Stimulated activated CD8-positive, alpha-beta memory T cell treated with anti-CD3 and anti-CD28 coated beads, Interleukin-4, amount 100 ng/mL, for 4 hours (primary cell): ENCODE results near the gene ARHGAP35.
A peak's percentile ranks its signal among the peaks of the same experiment; 100 is the strongest.
"Not testable (repeated sequence)": the region's sequence is repeated elsewhere in the genome, so short reads cannot be mapped to it uniquely, and the experiment has no call there.

ENCODE experiments used
- DNase-seq, 2 donors: peaks; one replicate each; pipeline ENCODE4 v3.0.0-alpha.2; 2020; ENCODE audit warnings: low read depth in 2 of 2, low spot score in 1 of 2

The ARHGAP35 gene

DNA sequence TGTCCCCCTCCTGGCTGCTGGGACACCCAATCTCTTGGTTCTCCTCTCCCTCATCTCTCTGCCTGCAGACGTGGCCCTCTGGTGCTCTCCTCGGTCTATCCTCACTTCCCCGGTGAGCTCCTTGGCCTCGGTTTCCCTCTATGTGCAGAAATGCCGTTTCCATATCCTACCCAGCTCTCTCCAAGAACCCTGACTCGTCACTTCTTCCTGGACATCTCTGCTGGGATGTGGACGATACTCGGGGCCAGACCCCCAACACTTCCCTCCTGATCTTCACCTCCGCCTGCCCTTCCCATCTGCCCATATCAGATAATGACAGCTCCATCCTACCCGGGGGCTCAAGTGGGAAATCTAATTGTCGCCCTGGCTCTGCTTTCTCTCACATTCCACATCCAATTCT, 18.0 kb upstream of the ARHGAP35 start:
- no peak for DNase-seq

DNA sequence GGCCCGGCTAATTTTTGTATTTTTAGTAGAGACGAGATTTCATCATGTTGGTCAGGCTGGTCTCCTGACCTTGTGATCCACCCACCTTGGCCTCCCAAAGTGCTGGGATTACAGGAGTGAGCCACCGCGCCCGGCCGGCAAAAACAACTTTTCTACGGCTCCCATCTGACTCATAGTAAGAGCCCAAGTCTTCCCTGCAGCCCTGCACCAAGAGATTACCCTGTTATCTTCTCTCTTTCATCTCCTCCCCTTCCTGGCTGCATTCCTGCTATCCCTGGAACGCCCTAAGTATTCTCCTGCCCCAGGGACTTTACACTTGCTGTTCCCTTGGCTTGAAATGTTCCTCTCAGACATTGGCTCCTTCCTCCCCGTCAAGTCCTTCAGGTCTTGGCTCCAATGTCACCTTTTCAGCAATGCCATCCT, 16.7 kb upstream of the ARHGAP35 start:
- DNase-seq = no peak

- DNase-seq = no peak
Measured at GRCh38 chr19:46845959-46846459, 14.8 kb upstream of the ARHGAP35 start.

GRCh38 chr19:46847528-46847927, 13.3 kb upstream of the ARHGAP35 start:
- DNase-seq = no peak

GRCh38 chr19:46848389-46848788, 12.4 kb upstream of the ARHGAP35 start:
- no peak for DNase-seq

GRCh38 chr19:46849610-46850009, 11.2 kb upstream of the ARHGAP35 start:
- DNase-seq = no peak

DNA sequence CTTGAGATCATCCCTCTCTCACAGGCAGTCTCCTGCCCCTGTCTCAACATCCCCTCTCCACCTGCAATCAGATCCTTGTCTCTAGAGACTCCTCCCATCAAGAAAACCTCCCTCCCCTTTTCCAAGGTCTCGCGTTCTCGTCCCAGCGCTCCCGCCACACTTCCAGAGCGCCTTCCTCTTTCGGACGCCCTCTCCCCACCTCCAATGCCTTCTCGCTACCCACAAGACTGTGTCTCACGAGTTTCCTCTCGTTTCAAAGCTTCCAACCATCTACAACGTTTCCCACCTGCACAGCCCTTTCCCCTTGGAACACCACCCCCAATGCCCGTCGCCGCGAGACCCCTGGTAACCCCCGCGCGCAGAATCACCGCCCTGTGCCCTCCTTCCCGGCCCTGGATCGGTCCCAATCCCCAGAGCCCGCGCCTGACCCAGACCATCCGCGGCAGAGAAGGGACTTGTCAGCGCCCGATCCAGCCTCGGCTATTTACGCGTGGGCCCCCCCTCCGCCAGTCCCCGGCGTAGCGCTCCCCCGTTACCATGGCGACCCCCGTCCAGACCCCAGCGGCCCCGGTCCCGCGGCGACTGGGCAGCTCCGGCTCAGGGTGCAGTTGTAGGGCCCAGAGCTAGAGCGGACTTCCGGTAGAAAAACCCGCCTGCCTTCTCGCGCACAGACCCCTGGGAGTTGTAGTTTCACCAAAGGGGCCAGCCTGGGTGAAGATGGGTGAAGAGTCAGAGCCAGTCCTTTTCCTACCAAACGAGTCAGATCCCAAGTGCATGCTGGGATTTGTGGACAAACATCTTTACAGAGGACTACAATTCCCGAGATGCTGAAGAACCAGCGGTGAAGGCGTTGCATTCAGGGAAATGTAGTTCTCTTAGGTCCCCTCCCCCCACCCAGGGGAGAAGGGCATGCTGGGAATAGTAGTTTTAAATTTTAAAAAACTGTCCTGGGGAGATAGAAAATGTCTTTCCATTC, 10.3 kb upstream of the ARHGAP35 start, which contains the start of gene AP2S1:
Gene AP2S1 (minus strand): TSS at position 619 of the 976 bp plus-strand sequence. CDS start 80 bp downstream, at position 539.
- DNase-seq = peak; percentile 80 to 81

DNA sequence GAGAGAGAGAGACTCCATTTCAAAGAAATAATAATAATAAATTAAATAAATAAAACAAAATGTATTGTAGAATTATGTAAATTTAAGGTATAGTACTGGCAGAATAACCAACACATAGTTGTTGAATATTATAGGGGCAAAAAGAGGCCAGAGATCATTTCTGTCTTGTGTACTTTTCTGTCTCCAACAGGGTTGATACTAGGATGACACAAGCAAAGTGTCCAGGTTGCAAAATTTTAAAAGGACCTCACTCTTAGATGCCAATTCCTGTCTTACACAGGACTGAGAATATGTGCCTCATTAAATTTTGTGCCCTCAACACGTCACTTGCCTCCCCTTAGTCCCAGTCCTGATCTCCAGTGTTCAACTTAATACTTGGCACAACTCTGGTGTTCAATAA, 8.0 kb upstream of the ARHGAP35 start:
- no peak for DNase-seq

- not testable (repeated sequence) for DNase-seq
Measured at GRCh38 chr19:46854698-46855097, 6.1 kb upstream of the ARHGAP35 start.

GRCh38 chr19:46856062-46857022, 4.5 kb upstream of the ARHGAP35 start:
- DNase-seq = peak; percentile 81 to 86

DNA sequence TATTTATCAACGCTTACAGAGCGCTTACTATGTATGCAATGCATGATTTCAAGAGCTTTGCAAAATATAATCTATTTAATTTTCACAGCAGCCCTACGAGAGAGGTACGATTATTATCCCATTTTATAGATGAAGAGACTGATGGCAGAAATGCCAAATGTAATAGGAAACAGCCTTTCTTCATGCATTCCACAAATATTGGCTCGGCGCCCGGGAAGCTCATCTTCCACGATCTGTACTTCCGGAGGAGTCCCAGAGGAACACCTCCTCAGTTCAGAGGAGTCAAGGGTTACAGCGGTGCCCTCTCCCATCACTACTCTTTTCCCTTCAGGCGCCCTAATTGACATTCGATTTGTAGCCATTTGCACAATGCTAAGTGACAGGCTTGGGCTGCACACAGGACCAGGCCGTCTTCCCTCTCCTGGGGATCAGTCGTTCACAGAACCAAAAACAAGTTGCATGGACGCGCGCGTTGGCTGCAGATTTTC, 1.1 kb upstream of the ARHGAP35 start:
- no peak for DNase-seq

- peak; percentile 81 to 89 for DNase-seq
Measured at GRCh38 chr19:46860125-46860845, 512 bp upstream of the ARHGAP35 start.

DNA sequence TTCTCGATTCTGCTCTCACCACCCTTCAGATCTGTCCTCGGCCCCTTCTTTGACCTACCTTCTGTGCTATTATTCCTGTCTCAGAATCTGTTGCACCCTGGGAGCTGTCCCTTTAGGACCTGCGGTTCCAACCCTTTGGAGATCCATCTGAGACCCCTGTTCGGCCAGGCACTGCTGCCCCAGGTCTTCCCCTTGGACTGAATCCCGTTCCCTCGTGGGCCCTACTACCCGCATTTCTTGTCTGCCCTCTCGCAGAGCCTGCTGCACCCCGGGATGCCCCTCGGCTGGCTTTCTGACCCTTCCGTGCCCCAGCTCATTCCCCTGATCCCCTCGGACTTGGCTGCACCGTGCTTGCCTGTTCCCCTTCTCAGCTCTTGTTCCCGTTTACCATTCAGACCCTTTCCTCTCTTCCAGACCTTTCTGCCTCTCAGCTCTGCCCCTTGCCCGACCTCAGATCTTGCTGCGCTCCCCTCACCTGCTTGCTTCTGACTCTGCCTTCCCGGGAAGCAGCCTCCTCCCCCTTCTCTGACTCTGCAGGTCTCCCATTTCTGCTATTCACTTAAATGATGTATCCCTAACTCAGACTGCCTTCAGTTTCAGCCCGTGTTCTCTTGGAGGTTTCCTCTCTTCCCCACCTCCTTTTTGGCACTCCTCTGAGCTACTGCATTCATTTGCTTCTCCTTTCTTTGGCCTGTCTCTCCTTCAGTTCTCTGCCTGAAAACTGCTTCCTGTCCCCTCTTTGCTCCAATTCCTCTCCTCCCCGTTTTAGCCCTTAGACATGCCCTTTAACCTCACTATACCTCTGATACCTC, 1.1 kb downstream of the ARHGAP35 start:
- no peak for DNase-seq

DNA sequence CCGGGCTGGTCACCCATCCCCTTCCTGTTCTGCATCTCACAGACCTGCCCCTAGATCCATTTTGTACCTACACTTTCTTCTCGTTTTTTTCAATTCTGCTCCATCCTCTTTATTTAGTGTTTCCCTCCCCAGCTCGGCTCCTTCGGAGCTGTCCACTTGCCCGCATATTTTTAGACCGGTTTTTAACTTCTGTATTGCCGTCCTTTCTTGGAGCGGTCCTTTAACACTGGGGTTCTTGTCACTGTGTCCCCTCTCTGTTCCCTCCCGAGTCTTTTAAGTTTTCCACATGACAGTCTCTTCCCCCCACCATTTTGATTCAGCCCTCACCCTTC, 1.7 kb downstream of the ARHGAP35 start:
- no peak for DNase-seq

DNA sequence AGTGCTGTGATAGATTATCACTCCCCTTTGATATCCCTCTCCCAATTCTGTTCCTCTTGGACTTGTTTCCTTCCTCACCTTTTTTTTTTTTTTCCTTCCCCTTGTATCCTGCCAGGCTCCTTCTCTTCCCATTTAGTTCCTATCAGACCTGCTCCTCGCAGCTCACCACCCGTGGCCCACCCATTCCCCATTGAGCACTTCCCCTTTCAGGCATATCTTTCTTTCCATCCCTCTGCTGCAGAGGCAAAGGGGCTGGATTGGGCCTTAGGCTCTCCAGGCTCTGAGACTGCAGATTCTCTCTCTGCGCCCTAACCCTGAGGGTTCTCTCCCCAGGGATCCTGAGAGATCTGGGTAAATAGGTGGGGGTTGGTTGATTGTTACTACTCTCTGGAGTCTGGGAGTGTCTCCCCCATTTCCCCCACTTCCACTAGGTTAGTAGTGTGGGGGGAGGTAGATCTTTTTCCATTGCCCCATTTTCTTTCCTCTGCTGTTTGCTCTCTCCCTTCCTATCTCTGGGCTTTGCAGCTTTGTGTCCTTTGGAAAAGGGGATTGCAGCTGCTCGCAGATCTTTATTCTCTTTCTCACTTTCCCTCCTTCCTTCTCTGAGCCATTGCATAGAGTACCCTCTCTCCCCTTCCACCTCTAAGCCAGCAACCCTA, 2.3 kb downstream of the ARHGAP35 start:
- DNase-seq = no peak

DNA sequence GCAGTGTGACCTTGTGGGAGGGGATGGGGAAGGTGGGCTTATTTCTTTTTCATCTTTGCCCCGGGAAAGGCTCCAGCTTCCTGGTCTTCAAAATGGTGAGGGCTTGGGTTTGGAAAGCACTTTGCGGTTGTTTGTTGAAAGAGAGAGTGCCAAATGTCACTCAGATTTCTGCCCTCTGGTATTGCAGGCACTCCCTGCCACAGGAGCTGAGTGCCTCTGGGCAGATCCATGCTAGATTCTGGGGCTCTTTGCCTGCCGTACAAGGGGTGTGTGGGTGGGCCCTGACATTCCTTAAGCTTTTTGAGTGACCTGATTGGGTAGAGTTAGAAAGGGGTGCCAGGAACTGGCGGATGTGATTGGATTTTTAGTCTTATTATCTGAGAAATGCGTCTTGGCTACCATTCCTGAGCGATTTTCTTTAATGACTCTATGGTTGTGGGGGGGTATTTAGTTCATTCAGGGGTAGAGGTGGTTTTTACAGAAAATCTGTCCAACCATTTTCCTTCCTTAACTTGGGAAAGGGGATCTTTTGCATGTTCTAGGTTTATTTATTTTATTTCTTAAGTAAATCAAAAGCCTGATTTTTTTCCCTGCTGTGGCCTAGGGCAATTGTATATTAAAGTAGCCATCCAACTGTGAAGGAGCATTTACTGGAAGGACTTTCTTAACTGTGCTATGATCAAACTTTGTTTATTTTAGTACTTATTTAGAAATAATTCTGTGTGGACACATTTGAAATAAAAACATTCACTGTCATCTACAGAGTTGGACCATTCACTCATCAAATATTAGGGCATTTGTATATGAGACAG, 3.2 kb downstream of the ARHGAP35 start:
- DNase-seq = no peak

GRCh38 chr19:46866407-46867136, 5.8 kb downstream of the ARHGAP35 start:
- no peak for DNase-seq

DNA sequence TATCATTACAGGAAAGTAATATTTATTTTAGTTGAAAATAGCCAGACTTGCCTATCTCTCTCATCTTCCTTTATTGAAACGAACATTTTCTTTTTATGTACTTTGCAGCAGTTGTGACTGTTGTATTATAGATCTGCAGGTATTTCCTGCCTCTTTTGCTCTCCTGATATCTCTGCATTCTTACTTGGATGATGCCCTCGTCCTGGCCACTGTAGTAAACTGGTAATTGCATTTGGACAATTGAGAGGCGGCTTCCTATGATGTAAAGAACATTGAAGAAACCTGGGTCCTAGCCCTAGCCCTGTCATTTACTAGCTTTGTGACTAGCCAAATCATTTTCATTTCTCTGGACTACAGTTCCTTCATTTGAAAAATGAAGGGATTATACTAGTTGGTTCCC, 6.4 kb downstream of the ARHGAP35 start:
- no peak for DNase-seq
